Measurements from ENCODE around the gene MAB21L3.

MAB21L3 gene

DNA sequence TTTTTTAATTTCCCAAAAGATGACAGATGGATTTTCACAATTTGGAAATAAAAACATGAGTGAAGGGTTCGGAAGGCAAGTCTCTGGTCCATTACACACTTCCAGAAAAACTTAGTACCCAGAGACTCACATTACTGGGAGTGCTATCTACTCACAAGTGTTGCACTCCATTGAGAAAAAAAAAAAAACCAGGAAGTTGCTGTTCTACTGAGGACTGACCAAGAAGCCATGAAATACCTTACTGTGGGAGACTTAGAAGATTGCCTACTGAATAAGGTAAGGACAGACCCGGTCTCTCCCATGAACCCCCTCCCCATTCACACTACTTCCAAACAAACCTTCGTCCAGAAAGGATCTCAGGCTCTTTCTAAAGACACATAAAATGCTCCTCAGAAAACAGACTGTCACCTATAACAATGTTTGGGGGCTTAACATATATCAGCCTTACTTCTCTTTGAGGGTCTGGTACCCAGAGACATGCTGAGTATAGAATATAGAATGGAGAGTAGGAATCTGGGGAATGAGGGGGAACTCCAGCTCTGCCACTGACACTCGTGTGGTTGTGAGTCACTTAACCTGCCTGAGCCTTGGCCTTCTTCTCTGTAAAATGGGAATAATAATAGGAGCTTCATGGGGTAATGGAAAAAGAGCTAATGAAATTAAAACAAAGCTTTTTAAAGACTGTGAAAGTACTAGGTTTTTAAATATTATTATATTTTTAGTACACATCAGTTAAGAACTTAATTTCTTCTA lies 1.4 kb downstream of the MAB21L3 start:
- DNase-seq: no peak

DNA sequence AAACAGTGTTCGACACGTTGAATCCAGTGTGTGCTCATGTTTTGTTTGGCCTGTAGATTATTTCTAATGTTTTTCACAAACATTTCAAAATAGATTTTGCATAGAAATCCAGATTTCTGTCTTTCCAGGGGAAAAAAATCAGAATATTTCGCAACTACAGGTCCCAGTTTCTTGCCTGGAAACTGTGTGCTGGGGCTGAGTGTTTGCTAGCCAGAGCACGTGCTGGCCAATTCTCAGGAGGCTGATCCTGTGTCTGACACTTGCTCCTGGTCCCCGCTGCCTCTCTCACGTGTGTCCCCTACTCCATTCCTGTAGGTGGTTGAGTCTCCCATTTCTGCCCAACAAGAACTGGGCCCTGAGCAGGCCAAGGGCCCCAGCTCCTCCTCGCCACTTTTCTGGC lies 2.4 kb downstream of the MAB21L3 start:
- no peak for DNase-seq

DNA sequence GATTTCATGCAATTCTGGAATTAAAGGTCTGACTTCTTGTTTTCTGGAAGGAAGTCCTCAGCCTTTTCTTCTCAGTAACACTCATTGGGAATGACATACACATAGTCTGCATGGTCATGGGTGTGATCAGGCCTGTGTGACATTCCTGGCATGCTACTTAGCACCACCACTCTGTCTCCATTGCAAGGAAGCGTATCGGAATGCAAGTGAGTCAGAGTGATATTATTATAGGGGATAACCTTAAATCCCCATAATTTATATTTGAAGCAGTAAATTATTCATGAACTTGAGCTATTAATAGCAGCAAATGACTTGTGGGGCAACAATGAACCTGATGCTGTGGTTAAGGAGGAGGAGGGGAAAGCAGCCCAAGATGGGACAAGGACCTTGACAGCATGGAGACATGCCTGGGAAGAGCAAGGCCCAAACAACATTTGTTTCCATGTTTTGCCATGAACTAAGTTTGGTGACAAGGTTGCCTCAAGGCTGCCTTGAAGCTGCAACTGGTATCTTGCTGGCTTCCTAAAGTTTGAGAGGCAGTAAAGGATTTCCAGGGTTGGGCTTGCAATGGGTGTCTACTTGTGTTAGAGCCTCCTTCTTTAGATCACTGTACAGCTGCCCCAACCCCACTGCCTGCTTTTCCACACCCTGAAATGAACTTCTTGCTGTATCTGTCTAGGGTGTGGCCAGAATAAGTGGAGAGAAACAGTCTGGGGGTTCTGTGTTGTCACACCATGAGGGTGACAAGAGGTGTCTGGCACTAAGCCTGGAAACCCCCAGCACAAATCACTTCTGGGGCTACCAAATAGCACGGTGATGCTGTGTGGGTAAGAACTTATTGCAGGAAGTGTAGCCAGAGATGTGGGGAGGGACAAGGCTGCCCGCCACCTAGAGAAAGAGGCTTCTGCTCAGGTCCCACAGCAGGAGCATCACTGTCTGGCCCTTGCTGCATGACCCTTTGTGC lies 4.6 kb downstream of the MAB21L3 start:
- DNase-seq: no peak

DNA sequence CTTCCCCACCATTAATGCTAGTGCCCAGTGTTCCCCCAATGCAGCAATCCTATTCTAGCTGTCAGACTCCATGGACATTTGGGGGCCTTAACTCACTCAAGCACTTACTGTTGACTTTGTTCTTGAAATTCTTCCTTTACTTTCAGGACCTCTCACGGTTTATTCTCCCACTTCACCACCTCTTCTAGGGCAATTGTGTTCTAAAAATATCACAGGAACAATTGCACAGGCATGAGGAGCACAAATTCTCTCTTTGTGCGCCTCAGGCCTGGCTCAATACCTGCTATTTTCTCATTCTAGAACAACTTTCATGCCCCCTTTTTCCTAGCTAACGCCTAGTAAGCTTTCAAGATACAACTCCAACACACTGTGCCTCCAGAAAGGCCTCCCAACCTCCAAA lies 7.3 kb downstream of the MAB21L3 start:
- no peak for DNase-seq

DNA sequence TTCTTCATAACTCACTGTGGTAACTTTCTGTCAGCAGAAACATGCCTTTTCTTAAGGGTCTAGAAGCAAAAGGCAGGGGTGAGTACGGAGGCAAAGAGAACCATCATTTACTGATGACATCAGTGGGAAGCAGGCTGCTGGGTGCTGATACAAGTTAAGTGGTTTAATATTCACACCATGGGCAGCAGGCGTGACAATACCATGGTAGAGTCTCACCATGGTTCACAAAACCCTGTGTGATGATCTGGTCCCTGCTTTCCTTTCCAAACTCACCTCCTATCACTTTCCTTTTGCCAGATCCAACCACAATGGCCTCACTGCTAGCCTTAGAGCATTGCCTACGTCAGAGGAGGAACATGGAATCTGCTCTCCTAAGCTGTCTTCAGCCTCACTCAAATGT lies 8.7 kb downstream of the MAB21L3 start:
- no peak for DNase-seq

DNA sequence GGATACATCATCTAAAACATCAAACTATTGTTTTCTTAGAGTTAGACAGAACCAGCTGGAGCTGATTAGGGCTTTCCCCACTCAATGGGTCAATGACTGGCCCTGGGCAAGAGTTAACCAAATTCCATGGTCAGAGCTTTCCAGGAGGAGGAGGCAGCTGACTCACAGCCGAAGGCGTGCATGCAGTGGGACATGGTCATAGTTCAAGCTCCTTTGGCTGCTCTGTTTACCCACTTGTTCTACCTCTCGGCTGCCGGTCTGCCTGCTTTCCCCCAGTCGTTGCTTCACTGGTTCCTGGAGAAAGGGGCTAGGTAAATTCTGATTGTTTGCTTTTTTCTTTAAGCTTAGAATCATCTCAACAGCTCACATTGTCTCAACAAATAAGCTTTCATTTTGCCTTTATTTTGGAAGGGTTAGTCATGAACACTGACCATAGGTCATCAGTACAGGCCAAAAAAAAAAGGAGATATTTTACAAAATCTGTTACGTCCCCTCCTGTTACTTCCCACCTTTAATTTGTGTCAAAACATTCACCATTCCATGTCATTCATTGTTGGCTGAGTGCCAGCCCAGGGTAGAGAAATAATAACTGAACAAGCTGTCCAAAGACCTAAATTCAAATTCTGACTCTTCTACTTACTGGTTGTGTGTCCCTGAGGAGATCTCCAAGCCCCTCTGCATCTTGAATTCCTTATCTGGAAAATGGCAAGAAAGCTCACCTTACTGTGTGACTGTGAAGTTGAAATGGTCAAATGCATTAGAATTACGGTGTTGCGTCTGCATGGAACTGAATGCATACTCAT lies 12.0 kb downstream of the MAB21L3 start:
- DNase-seq: no peak

DNA sequence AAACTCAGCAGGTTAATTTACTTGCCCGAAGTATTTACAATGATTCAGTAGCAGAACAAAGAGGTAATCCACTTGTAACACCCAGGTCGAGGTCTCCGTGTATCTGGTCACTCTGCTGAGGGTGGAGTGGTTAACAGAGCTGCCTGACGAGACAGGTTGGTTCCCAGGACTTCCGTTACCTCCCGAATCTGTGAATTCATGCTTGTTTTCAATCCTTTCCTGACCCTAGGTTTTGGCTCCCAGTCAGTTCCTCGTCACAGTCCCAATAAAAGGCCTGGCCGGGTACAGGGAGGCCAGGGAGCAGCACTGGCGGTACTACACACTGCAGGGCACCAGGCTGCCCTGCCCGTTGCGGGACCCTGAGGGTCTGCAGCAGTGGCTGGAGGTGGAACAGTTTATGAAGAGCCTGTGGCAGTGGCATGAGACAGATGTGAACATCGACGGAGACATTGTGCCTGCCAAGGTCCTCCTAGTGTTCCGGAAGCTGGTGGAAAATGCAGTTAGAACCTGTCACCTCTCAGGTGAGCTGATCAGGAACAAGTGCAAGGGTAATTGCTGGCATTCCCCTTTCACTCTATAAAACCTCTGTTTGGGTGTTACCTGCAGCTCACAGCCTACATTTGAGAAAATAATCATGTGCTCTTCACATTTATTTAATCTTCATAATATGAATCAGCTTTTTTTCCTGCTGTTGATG lies 12.8 kb downstream of the MAB21L3 start:
- DNase-seq: no peak

DNA sequence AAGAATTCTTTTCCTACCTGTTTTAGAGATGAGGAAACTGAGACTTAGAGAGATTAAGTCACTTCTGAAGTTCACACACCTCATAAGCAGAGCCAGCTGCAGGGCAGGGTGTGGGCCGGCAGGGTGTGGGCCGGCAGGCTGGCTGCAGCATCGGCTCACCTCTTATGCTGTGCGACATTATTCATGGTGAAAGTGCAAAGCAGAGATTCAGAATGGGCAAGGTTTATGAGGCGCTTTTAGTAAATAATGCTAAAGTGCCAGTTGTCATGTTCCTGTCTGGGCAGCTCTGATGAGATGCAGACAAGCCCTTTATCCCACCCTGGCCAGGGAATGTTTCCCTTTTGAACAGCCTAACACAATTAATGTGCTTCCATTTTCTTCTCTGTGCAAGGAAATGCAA lies 14.6 kb downstream of the MAB21L3 start:
- DNase-seq: no peak

DNA sequence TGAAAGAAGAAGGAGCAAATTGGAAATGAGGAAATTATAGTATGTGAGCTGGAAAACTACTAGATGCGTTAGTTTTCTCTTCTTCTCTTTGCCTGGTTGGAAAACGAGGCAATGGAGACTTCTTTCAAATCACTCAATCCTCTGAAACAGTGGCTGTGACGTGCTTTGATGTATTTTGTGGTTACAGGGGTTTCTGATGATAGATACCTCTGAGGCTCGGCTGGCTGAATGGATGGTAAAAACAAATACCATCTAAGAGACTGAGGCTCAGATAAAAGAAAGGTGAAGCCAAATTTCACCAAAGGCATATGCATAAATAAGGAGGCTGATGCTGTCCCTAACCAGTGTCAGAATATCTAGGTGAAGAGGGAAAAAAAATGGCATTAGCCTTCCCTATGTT lies 15.1 kb downstream of the MAB21L3 start:
- no peak for DNase-seq

DNA sequence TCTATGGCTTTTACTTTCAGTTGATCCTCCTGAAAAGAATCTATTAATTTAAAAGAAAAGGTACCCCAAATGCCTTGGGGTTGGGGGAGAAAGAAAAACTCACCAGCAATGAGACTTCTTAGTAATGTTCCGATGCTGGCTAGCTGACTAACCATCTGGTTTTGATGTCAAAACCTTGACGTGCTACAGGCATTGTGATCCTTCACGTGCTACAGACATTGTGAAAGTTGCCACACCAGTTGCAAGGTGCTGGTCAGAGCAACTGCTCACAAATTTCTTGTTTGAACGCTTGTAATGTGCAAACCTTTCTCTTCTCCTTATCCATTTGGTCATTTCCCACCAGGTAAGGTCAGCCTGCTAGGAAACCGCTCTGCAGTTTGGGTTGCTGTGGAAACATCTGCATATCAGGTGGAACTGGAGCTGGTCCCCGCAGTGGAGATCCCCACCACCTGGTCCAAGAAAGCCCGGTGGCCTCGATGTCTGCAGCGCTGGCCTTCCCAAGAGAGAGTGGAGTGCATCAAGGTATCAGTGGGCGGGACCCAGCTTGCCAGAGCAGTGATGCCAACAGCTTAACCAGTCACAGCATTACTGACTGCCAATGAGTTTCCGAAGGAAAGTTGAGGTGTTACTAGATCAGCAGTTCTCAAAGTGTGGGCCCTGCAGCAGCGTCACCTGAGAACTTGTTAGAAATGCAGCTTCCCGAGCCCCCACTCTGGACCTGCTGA lies 16.1 kb downstream of the MAB21L3 start:
- DNase-seq: no peak

DNA sequence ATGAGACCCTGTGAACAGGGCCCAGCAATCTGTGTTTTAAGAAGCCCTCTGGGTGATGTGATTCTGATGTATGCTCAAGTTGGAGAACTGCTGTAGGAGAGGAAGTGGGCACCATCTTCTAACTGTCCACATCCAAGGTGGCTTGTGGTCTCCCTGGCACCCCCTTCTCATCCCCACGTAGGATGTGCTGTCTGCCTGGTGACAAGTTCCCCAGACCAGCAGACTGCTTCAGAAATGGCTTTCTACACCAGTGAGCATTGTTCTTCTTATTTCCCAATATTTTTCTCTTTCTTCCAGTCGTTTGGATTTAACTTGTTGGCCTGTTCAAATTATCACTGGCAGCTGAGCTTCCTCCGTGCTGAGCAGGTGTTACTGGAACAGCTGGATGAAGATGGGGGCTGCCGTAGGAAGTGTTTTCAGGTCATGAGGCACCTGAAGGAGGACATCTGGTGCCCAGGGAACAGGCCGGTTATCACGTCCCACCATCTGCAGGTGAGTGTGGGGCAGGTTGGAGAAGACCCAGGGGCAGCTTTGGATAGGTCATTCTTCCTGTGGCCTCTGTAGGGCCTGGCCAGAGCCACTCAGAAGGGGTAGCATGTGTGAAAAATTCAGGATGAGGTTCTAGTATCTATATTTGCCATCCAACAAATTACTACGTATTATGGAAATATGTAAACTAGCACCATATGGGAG lies 16.8 kb downstream of the MAB21L3 start:
- DNase-seq: no peak

DNA sequence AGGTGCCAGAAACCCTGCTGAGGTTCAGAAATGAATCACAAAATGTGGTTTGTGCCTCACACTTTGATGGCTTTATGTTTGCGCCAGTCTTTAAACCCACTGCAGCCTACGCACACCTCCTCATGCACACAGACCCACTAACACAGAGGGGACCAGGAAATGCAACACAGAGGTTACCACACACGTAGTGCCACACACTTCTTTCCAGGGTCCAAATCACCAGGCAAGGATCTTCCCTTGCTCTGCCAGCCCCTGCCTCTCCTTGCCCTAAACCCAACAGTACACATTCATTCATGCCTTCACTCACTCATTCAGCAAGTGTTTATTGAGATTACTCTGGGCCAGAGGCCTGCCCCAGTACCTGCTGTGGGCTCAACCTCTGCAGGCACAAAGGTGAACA lies 17.5 kb downstream of the MAB21L3 start:
- DNase-seq: no peak

DNA sequence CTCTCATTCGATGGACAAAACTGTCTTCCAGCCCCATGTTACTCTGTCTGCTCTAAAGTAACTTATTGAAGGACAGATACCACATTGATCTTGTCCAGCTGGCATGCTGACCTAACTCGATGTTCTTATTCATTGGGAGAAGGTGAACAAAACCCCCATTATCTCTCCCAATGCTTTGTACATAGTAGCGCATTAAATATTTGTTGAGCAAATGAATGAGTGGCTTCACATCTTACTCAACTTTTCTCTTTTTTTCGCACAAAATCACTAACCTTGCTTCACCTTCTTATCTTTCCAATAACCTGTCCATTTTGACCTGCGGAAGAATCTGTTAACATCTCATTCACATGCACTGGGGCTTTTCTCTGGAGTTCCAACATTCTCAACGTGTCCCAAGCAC lies 18.3 kb downstream of the MAB21L3 start:
- no peak for DNase-seq

DNA sequence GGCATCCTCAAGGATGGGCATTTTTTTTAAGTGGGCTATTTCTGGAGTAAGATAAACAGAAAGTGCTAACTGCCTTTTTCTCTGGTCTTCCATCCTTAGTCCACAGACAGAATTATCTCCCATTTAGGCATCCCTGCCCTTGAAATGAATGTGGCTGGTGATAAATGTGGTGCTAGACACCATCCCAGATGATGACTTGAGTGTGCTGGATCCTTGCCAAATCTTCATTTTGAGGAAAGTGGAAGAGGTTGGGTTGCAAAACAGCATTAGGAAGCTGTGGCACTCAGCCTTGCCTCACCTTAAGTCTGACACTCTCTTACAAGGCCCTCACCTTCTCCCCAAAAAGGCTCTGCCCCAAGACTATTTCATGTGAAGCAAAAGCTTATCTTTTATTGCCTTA lies 19.2 kb downstream of the MAB21L3 start:
- no peak for DNase-seq

DNA sequence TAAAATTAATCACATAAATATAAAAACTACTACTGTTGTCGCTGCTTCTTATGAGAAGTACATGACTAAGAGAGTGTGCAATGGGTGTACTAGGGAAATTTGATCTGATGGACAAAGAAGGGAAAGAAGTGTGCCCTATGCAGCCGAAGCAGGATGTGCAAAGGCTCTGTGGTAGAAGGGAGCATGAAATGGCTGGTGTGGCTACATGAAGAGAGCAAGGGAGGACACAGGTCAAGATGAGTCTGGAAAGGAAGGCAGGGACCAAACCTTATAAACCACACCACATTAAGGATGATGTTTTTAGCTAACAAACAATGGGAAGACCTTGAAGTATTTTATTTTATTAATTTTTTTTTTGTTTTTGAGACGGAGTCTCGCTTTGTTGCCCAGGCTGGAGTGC lies 20.0 kb downstream of the MAB21L3 start:
- DNase-seq: no peak

DNA sequence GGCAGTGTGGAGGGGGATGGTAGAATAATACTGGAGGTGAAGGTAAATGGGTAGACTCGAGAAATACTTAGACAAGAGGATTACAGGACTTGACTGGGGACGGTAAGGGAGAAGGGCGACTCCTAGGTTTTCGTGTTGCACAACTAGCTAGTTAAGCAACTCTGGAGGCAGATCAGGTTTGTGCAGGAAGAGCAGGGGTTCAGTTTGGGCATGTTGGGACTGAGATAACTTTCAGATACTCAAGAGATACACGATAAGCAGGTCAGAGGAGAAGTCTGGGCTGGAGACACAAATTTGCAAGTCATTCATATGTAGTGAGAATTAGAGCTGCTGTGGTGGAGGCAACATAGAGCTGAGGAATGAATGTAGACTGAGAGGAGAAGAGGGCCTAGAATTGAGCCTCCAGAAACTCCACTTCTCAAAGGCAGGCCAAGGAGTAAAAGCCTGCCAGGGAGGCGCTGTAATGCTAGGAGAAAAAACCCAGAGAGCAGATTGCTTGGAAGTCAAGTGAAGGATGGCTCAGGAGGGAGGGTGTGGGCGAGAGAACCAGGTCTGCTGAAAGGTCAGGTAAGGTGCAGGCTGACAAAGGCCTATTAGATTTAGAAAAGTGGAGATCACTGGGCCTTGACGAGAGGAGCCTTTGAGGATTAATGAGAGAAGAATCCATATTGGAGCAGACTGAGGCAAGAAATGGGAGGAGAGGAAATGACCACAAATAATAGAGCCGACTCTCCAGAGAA lies 20.8 kb downstream of the MAB21L3 start:
- no peak for DNase-seq

DNA sequence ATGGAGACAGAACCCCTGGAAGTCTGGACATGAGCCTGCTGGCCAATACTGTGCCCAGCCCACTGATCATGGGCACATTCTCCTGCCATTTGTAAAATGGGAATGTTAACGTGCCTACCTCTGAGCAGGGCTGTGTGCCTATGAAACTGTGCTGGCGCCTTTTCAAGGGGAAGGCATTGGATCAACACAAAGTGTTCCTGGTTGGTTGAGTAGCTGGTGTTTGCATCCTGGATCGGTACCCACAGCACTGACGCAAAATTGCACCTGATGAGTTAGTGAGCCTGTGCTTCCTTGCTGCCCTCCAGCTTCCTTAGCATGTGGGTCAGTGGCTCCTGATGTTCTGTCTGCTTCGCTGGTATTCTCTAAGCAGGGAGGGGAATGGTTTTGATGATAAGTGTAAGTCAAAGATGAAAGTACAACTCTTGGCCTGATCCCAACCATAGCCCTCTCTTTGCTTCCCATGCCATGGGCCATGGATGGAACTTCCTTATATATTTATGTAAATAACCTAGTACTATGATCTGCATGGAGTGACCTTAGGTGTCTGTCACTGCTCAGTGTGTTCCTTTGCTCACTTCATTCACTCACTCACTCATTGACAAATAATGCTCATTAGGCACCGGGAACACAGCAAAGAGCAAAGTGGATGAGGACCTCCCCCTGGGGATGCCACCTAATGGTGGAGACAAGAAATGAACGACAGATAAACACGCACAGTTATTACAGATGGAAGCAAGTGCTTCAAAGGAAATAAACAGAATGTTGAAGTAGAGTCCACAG lies 22.7 kb downstream of the MAB21L3 start:
- DNase-seq: no peak

DNA sequence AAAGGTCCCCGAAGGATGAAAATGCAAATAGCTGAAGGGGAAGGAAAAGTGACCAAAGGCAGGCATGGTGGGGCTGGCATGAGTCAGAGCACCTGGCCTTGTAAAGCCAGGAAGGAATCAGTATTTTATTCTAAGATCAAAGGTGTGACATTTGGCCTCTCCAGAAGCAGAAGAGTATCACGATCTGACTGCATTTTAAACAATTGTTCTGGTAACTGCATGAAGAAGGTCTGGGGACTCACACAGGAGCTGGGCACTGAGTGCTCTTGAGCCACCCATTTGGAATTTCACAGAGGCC lies 23.2 kb downstream of the MAB21L3 start:
- no peak for DNase-seq

DNA sequence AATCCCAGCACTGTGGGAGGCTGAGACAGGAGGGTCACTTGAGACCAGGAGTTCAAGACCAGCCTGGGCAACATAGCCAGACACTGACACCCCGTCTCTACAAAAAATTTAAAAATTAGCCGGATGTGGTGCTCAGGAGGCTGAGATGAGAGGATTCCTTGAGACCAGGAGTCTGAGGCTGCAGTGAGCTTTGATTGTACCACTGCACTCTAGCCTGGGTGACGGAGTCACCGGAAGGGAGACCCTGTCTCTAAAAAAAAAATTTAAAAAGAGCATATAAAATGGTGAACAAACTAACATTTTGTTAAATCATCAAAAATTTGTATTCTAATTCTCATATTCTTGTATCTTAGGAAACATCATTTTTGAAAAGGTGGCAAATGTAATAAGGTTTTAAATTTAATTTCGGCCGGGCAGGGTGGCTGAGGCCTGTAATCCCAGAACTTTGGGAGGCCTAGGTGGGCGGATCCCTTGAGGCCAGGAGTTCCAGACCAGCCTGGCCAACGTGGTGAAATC lies 27.1 kb downstream of the MAB21L3 start:
- DNase-seq: no peak
